Pancreas (tissue), 10 donors: ENCODE results near the gene TMEM52. TPM values are rescaled to one million over a fixed set of nuclear protein-coding genes. Genes with fewer than 3 reads are reported as not detected.

Experiments
- ATAC-seq, 4 donors: fragments of 200-7000 bp; cut with Tn5 transposase; one replicate each; pipeline versions ENCODE4 v1.8.0 to v1.9.1; 2020; ENCODE audit warnings: mild to moderate bottlenecking in 4 of 4, moderate library complexity in 4 of 4
- DNase-seq, 6 donors: peaks; one replicate each; pipeline ENCODE4 v3.0.0-alpha.2; 2020
- FAIRE-seq: peaks from 2 replicates; lab custom pipeline; 2012; peaks lifted over from hg19 to GRCh38; lab: Jason Lieb, UNC
- H3K27ac ChIP-seq, 4 donors: fragments of 200-600 bp; sonication (generic); 1 replicate in 3 of 4; 2 replicates in 1 of 4; pipeline versions ENCODE4 v1.5.0 to v1.8.0; 2020
- H3K27me3 ChIP-seq, 4 donors: fragments of 200-600 bp; one replicate each; pipeline ENCODE4 v1.8.0; 2021
- H3K36me3 ChIP-seq, 3 donors: fragments of 200-600 bp; sonication (generic) in 1 of 3; one replicate each; pipeline versions ENCODE4 v1.5.0 to v1.8.0; 2020 to 2021
- H3K4me1 ChIP-seq, 3 donors: fragments of 200-600 bp; one replicate each; pipeline ENCODE4 v1.8.0; 2021
- H3K4me3 ChIP-seq, 4 donors: fragments of 200-600 bp; sonication (generic) in 2 of 4; one replicate each; pipeline versions ENCODE4 v1.5.0 to v1.8.0; 2020 to 2021
- H3K9me3 ChIP-seq, 4 donors: fragments of 200-600 bp; one replicate each; pipeline ENCODE4 v1.8.0; 2021
- CTCF ChIP-seq, 4 donors: fragments of 200-600 bp; sonication (generic) in 3 of 4; IDR thresholded peaks; one replicate each; pipeline versions ENCODE4 v1.5.0 to v1.8.0; 2021; ENCODE audit warnings: antibody characterized with exemption in 4 of 4
- WGBS, 2 donors: extraction: QIAGEN DNeasy Blood & Tissue Kit; methylation state at CpG; one replicate each; pipeline ENCODE4 v1.1.7; 2013; 5-methylcytosine and 5-hydroxymethylcytosine counted together
- intact Hi-C, 3 donors: fragments of 100-400 bp; cut with DNase I; formaldehyde crosslinking; loops; one replicate each; pipeline versions ENCODE4 v1.11.1 to v1.14.2; 2022
- polyA plus RNA-seq, 2 donors: library from polyadenylated mRNA; stranded (reverse); fragments of 200-250 nt; gene quantifications; one replicate each; pipeline ENCODE4 v1.2.3, GENCODE V29; 2013
- total RNA-seq, 6 donors: library from RNA; stranded (reverse); fragmentation: NEBNext Ultra II Directional in 4 of 6; extraction: Animal tissue kit (Norgen Biotek cat#: 25700) in 4 of 6; gene quantifications; one replicate each; pipeline versions ENCODE4 v1.2.1 to v1.2.4, GENCODE V29; 2021 to 2023
- donor health status: healthy with polysubstance abuse.
- donor health status: DM: no; HTN: no; CAD: no; lungs with moderate emphysema.
- donor health status: DM: no; HTN: no; CAD: no.
- donor health status: control.
- donor health status: control.
- donor health status: Bipolar disorder and iron deficiency.
- donor health status: DM: yes; HTN: yes; CAD: no.
- donor health status: DM: no; HTN: no; CAD: no.
- donor health status: DM: no; HTN: no; CAD: no.
- donor health status: DM: yes; HTN: yes; CAD: no.

Gene TMEM52
- total and polyA plus RNA-seq, 8 donors, result 43.6 to 120 (median 78.6) TPM

- no peaks in the 10 kb centered on the region for H3K9me3 ChIP-seq
- WGBS, 2 donors, result 75 to 77% methylated on average over 26 of the region's 26 CpGs
- no peak for ATAC-seq
- H3K27ac ChIP-seq, result no peak overlapping the region
- H3K4me1 ChIP-seq, result peaks cover 0 to 7% (median 0%) of the 10 kb centered on the region in 3 donors
- TF ChIP-seq CTCF (IDR thresholded peaks at IDR 0.05), result no peak
- peak in 3 of 6 donors; percentile 18 to 70 (median 45) for DNase-seq
- intact Hi-C loops, result no loop called here
- no peak overlapping the region for H3K4me3 ChIP-seq
- no peaks in the 10 kb centered on the region for H3K36me3 ChIP-seq
- no peaks in the 10 kb centered on the region for H3K27me3 ChIP-seq
- FAIRE-seq, result no peak
These were observed 7.3 kb upstream of the TMEM52 start for GRCh38 chr1:1926346-1926811.

- no peaks in the 10 kb centered on the region for H3K27me3 ChIP-seq
- intact Hi-C loops, result no loop called here
- 81 to 88% methylated on average over 25 to 27 of the region's 27 CpGs for WGBS, 2 donors
- peaks cover 0 to 7% (median 0%) of the 10 kb centered on the region in 3 donors for H3K4me1 ChIP-seq
- TF ChIP-seq CTCF (IDR thresholded peaks at IDR 0.05), result no peak
- ATAC-seq (no peak), DNase-seq (peak in 4 of 6 donors; percentile 19 to 63 (median 46)), FAIRE-seq (no peak)
- H3K9me3 ChIP-seq, result no peaks in the 10 kb centered on the region
- H3K27ac ChIP-seq, result no peak overlapping the region
- H3K4me3 ChIP-seq, result no peak overlapping the region
- no peaks in the 10 kb centered on the region for H3K36me3 ChIP-seq
These were observed 6.6 kb upstream of the TMEM52 start for GRCh38 chr1:1925437-1926345.

GRCh38 chr1:1924849-1925248, 5.8 kb upstream of the TMEM52 start:
- DNase-seq (peak in 2 of 6 donors; percentile 40 to 69), ATAC-seq (no peak), FAIRE-seq (no peak)
- WGBS, 2 donors, result 91 to 94% methylated on average over 21 of the region's 21 CpGs
- intact Hi-C loops, result no loop called here
- no peaks in the 10 kb centered on the region for H3K27me3 ChIP-seq
- H3K9me3 ChIP-seq, result no peaks in the 10 kb centered on the region
- no peaks in the 10 kb centered on the region for H3K36me3 ChIP-seq
- H3K4me3 ChIP-seq, result no peak overlapping the region
- peaks cover 0 to 7% (median 0%) of the 10 kb centered on the region in 3 donors for H3K4me1 ChIP-seq
- TF ChIP-seq CTCF (IDR thresholded peaks at IDR 0.05), result no peak
- no peak overlapping the region for H3K27ac ChIP-seq

GRCh38 chr1:1924386-1924785, 5.3 kb upstream of the TMEM52 start:
- intact Hi-C loops, result no loop called here
- no peaks in the 10 kb centered on the region for H3K27me3 ChIP-seq
- no peaks in the 10 kb centered on the region for H3K36me3 ChIP-seq
- no peaks in the 10 kb centered on the region for H3K9me3 ChIP-seq
- ATAC-seq (no peak), DNase-seq (peak in 3 of 6 donors; percentile 24 to 71 (median 57)), FAIRE-seq (no peak)
- WGBS, 2 donors, result 41 to 43% methylated on average over 16 to 18 of the region's 18 CpGs
- no peak for TF ChIP-seq CTCF (IDR thresholded peaks at IDR 0.05)
- H3K27ac ChIP-seq, result no peak overlapping the region
- H3K4me3 ChIP-seq, result no peak overlapping the region
- H3K4me1 ChIP-seq, result peaks cover 0 to 7% (median 0%) of the 10 kb centered on the region in 3 donors
